Activated CD4-positive, alpha-beta T cell treated with anti-CD3 and anti-CD28 coated beads for 36 hours (primary cell): Measurements from ENCODE around the gene NALCN. TPM values are rescaled to one million over a fixed set of nuclear protein-coding genes. Genes with fewer than 3 reads are reported as not detected.

Experiments
- ATAC-seq: fragments of 200-7000 bp; cut with Tn5 transposase; one replicate; pipeline ENCODE4 v1.10.0; 2021; ENCODE audit warnings: mild to moderate bottlenecking, moderate library complexity
- CTCF ChIA-PET: fragments of 350-600 bp; sonication (Branson Sonifier 250); formaldehyde crosslinking; loops from one replicate; lab custom pipeline; 2021; ENCODE audit warnings: antibody characterized with exemption; lab: Charles Lee
- POLR2A ChIA-PET: fragments of 350-600 bp; sonication (Branson Sonifier 250); formaldehyde crosslinking; loops from one replicate; lab custom pipeline; 2021; ENCODE audit warnings: antibody characterized with exemption, inconsistent platforms; lab: Charles Lee
- DNase-seq: peaks from one replicate; pipeline ENCODE4 v3.0.0-alpha.2; 2020
- H3K27ac Mint-ChIP-seq: one replicate; pipeline ENCODE4 v1.8.0; 2021; ENCODE audit warnings: mixed read lengths
- H3K27me3 Mint-ChIP-seq: one replicate; pipeline ENCODE4 v1.8.0; 2021; ENCODE audit warnings: mixed read lengths
- H3K36me3 Mint-ChIP-seq: one replicate; pipeline ENCODE4 v1.8.0; 2021; ENCODE audit warnings: low read depth, mixed read lengths
- H3K4me1 Mint-ChIP-seq: one replicate; pipeline ENCODE4 v1.8.0; 2021; ENCODE audit warnings: mixed read lengths
- H3K4me3 Mint-ChIP-seq: one replicate; pipeline ENCODE4 v1.8.0; 2021; ENCODE audit warnings: mild to moderate bottlenecking, moderate library complexity, mixed read lengths
- H3K9me3 Mint-ChIP-seq: one replicate; pipeline ENCODE4 v1.8.0; 2021; ENCODE audit warnings: low read depth, mixed read lengths
- intact Hi-C, 2 experiments: fragments of 100-400 bp; cut with DNase I in 1 of 2; cut with micrococcal nuclease in 1 of 2; formaldehyde crosslinking; loops; one replicate each; pipeline versions ENCODE4 v1.14.2 to v1.15.1; 2022 to 2024; cut with DNase I, micrococcal nuclease
- total RNA-seq, 2 experiments: library from RNA; stranded (reverse); gene quantifications; one replicate each; pipeline ENCODE4 v1.2.3, GENCODE V29; 2021

NALCN gene
- total RNA-seq, 2 experiments from 2014 or later = not detected

DNA sequence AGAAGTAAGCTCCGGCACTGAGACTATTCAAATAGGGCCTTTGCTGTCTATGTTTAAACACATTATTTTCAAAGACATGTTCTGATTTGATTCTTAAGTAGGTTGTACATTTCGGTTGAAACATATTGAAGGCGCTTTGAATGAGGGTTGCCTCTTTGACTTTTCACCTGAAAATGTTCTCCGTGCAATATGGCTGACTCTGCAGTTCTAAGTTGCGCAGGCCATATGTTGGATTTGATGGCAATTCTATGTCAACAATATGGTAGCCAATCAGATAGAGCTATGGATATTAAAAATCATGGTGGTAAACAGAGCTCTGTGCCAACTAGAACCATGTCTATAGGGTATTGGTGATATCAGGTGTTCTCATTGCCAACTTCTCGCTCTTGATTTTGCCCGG lies 307.3 kb downstream of the NALCN start:
- intact Hi-C loops = no loop called here
- H3K4me1 Mint-ChIP-seq = no peaks in the 10 kb centered on the region

DNA sequence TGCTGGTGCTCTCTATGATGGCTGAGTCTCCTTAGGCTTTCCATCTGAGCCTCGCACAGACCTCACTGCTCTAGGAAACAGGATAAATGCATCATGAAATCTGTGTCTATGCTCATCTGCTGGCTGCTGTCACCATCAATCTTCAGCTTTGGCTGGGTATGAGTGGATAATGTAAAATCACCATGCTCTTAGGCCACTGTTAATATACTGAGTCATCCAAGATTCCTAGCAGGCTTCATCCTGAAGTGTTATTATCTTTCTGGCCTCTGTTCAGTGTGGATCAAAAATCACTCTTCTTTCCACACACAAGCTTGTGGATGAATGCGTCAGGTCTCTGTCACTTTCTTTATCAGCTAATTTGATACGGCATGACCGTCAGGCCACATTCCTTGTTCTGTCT lies 317.4 kb downstream of the NALCN start:
- Mint-ChIP-seq H3K36me3 (no peaks in the 10 kb centered on the region), H3K9me3 (no peaks in the 10 kb centered on the region), H3K4me3 (no peak overlapping the region), H3K4me1 (no peaks in the 10 kb centered on the region), H3K27ac (no peak overlapping the region), H3K27me3 (peaks cover 18% of the 10 kb centered on the region)
- CTCF ChIA-PET = no interaction called here
- ATAC-seq (no peak), DNase-seq (no peak)
- POLR2A ChIA-PET = no interaction called here
- intact Hi-C loops = no loop called here

More for the DNA sequence above, 307.3 kb downstream of the NALCN start:
- DNase-seq (no peak), ATAC-seq (no peak)
- H3K36me3 Mint-ChIP-seq = no peaks in the 10 kb centered on the region
- POLR2A ChIA-PET = no interaction called here
- peaks cover 12% of the 10 kb centered on the region for H3K27me3 Mint-ChIP-seq
- no peak overlapping the region for H3K27ac Mint-ChIP-seq
- no peaks in the 10 kb centered on the region for H3K9me3 Mint-ChIP-seq
- no peak overlapping the region for H3K4me3 Mint-ChIP-seq
- CTCF ChIA-PET = interaction anchor here (0.6 to 1.0 kb wide), 2 partner anchors 184 to 334 kb away, joined by 3 to 4 read pairs; no protein-coding TSS in a partner anchor

DNA sequence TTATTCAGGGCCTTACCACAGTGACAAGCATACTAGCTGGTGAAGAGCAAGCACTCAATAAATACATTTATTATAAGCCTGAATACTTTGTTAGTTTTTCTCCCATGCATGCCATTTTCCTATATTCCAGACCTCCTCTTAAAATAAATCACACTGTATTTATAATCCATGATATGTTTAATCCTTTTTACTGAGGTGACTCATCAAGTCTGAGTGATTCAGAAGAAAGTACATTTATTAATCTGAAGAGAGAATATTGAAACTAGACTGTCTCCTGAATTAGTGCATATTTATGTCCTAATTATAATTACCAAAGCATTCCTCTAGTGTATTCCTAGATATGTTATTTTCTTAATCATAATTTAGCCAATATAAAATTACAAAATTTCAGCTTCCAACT lies 323.3 kb downstream of the NALCN start:
- Mint-ChIP-seq H3K9me3 (no peaks in the 10 kb centered on the region), H3K27me3 (peaks cover 15% of the 10 kb centered on the region), H3K36me3 (no peaks in the 10 kb centered on the region), H3K27ac (no peak overlapping the region), H3K4me3 (no peak overlapping the region), H3K4me1 (no peaks in the 10 kb centered on the region)
- no peak for DNase-seq
- POLR2A ChIA-PET = no interaction called here
- intact Hi-C loops = no loop called here
- CTCF ChIA-PET = interaction anchor here (0.5 to 0.6 kb wide), 2 partner anchors 21 to 1212 kb away, joined by 3 read pairs; no protein-coding TSS in a partner anchor
- ATAC-seq = no peak

DNA sequence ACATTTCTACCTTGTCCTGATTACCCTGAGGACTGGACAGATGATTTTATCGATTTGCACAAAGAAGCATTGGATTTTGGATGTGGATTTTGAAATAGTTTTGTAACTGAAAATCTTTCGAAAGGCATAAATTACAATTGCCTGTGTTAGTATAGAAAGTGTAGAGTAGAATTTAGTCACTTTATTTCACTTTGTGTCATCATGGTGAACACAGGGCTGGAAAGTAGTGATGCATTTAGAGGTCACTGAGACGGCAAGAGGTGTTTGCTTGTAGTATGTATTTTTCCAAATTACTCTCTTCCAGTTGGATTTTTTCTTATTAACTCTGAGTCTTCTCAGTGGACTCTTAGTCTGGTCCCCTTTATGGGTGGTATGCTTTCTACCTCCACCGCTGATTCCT lies 326.0 kb downstream of the NALCN start:
- H3K27ac Mint-ChIP-seq = no peak overlapping the region
- CTCF ChIA-PET = no interaction called here
- no peaks in the 10 kb centered on the region for H3K36me3 Mint-ChIP-seq
- peaks cover 11% of the 10 kb centered on the region for H3K27me3 Mint-ChIP-seq
- no peak for DNase-seq
- H3K4me3 Mint-ChIP-seq = no peak overlapping the region
- POLR2A ChIA-PET = no interaction called here
- intact Hi-C loops = no loop called here
- no peaks in the 10 kb centered on the region for H3K4me1 Mint-ChIP-seq
- no peak for ATAC-seq
- no peaks in the 10 kb centered on the region for H3K9me3 Mint-ChIP-seq

DNA sequence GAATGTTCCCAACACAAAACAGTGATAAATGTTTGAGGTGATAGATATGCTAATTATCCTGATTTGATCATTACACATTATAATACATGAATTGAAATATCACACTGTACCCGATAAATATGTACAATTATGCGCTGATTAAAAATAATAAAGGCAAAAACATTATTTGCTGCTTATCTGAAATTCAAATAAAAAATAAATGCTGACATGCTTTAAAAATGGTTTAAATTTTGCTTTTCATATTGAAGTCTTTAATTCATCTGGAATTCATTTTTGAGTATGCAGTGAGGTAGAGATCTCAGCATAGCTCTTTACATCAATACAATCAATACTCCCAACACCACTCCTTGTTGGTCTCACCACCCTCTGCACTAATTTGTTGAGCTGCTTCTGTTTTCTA lies 330.8 kb downstream of the NALCN start:
- intact Hi-C loops = no loop called here
- no peak overlapping the region for H3K27ac Mint-ChIP-seq
- H3K4me3 Mint-ChIP-seq = no peak overlapping the region
- no peaks in the 10 kb centered on the region for H3K4me1 Mint-ChIP-seq
- no peaks in the 10 kb centered on the region for H3K36me3 Mint-ChIP-seq
- peaks cover 8% of the 10 kb centered on the region for H3K27me3 Mint-ChIP-seq
- CTCF ChIA-PET = no interaction called here
- no peaks in the 10 kb centered on the region for H3K9me3 Mint-ChIP-seq
- POLR2A ChIA-PET = no interaction called here
- ATAC-seq = no peak
- no peak for DNase-seq

- Mint-ChIP-seq H3K4me1 (no peaks in the 10 kb centered on the region), H3K4me3 (no peak overlapping the region), H3K27ac (no peak overlapping the region), H3K27me3 (peaks cover 4% of the 10 kb centered on the region), H3K9me3 (no peaks in the 10 kb centered on the region), H3K36me3 (no peaks in the 10 kb centered on the region)
- DNase-seq (no peak), ATAC-seq (no peak)
- intact Hi-C loops = no loop called here
- ChIA-PET POLR2A (no interaction called here), CTCF (no interaction called here)
Measured at GRCh38 chr13:101082441-101082840, 333.9 kb downstream of the NALCN start.

DNA sequence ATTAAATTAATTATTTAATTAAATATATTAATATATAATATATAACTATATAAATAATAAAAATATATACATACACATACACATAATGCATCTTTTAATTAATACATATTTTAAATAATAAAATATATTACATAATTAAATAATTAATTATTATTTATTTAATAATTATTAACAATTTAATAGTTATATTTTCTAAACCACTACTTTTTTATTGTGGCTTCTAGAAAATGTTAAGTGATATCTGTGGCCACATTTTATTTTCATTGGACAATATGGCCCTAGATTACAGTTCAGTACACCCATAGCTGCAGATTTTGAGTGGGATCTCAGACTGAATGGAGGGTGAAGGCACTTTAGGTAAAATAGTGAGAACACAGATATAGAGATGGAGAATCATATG lies 335.7 kb downstream of the NALCN start:
- H3K4me3 Mint-ChIP-seq = no peak overlapping the region
- peaks cover 4% of the 10 kb centered on the region for H3K27me3 Mint-ChIP-seq
- H3K9me3 Mint-ChIP-seq = no peaks in the 10 kb centered on the region
- H3K27ac Mint-ChIP-seq = no peak overlapping the region
- ChIA-PET CTCF (no interaction called here), POLR2A (no interaction called here)
- no peaks in the 10 kb centered on the region for H3K36me3 Mint-ChIP-seq
- intact Hi-C loops = no loop called here
- H3K4me1 Mint-ChIP-seq = no peaks in the 10 kb centered on the region
- DNase-seq (no peak), ATAC-seq (no peak)

DNA sequence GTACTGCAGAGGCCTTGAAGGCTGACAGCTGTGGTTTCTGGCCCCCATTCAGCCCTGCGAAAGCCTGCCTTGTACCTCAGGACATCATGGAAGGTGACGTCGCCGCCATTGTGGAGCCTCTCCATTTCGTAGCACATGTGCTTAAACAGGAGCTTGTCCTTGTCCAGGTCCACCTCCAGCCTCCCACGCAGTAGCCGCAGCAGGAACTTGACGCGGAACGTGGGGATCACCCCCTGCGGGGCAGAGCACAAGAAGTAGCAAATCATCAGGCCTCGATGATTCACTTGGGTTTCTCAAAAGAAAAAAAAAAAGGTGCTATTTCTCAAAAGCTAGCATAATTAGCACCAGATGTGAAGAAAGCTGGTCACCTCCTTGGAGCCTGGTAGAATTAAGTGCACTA lies 351.0 kb downstream of the NALCN start:
- DNase-seq (no peak), ATAC-seq (no peak)
- intact Hi-C loops = no loop called here
- ChIA-PET POLR2A (no interaction called here), CTCF (no interaction called here)
- H3K9me3 Mint-ChIP-seq = no peaks in the 10 kb centered on the region
- no peak overlapping the region for H3K27ac Mint-ChIP-seq
- H3K4me3 Mint-ChIP-seq = no peak overlapping the region
- peaks cover 11% of the 10 kb centered on the region for H3K27me3 Mint-ChIP-seq
- H3K36me3 Mint-ChIP-seq = no peaks in the 10 kb centered on the region
- no peaks in the 10 kb centered on the region for H3K4me1 Mint-ChIP-seq

DNA sequence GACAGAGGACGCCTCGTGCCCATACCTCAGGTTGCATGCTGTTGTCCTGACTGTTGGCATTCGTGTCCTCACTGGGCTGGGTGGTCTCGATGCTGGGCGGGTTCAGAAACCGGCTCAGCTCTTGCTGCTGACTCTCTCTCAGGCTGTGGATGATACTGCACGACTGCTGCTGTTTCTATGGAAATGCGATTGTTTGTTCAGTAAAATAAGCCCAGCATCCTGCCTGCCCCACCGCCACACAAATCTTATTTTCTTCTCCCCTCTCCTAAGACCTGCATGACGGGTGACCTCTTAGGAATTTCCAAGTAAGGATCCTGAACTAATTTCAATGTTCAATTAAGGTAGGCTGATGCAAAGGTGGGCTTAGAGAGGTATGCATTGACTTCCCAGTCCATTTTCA lies 356.5 kb downstream of the NALCN start:
- intact Hi-C loops = no loop called here
- H3K9me3 Mint-ChIP-seq = no peaks in the 10 kb centered on the region
- no peak overlapping the region for H3K27ac Mint-ChIP-seq
- H3K27me3 Mint-ChIP-seq = peaks cover 17% of the 10 kb centered on the region
- no peaks in the 10 kb centered on the region for H3K36me3 Mint-ChIP-seq
- H3K4me1 Mint-ChIP-seq = peaks cover 3% of the 10 kb centered on the region
- ATAC-seq (no peak), DNase-seq (no peak)
- H3K4me3 Mint-ChIP-seq = no peak overlapping the region
- POLR2A ChIA-PET = no interaction called here
- CTCF ChIA-PET = interaction anchor here (0.8 kb wide), 1 partner anchor 51 kb away, joined by 4 read pairs; no protein-coding TSS in a partner anchor

DNA sequence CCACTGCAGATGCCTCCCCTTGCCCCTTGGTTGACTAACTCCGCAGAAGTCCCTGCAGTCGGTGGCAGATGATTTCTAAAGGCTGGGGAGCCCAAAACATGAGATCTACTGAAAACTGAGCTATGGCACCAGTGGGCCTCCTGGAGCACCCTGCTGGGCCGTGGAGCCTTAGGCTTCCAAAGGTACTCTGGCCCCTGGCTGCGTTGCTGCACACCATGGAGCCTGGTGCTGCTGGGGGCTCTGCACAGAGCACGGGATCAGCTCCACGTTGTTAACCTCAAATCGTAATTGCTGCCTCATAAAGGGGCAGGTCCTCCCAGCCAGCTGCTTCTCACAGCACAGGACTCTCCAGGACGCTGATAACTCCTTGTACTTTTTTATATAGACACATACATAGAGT lies 357.5 kb downstream of the NALCN start:
- H3K27me3 Mint-ChIP-seq = peaks cover 13% of the 10 kb centered on the region
- intact Hi-C loops = no loop called here

DNA sequence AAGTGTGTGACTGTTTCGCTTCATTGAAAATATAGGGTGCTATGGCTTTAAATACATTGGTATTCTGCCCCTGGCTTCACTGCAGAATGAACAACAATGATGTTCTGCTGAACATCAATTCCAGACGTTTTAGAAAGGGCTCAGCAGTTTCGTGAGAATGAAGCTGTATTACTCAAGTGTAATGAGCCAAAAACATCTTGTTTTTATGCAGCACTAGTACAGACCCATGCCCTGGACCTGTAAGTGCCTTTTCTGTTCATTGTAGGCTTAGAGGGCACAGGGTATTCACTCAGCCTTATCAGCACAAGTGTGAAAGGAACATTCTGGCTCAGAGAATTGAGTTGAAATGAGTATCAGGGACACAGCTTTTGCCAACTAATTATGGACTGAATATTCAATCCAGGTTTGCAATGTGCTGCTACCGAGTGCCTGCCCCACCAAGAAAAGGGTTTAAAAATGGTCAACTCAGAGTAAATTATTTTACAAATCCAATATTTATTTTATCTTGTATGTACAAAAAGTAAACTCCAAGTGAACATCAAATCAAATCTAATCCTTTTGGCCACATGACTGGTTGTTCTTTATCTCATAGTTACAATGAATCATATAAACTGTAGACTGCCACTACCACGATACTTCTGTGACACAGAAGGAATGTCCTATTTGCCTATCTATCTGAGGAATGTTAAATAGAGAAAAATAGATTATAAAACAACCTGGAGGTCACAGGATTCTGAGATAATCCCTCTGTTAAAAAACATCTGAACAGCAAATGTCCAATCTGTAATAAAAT lies 362.8 kb downstream of the NALCN start:
- intact Hi-C loops = no loop called here
- no peak overlapping the region for H3K4me3 Mint-ChIP-seq

More for the DNA sequence above, 357.5 kb downstream of the NALCN start:
- ChIA-PET CTCF (interaction anchor here (0.8 kb wide), 1 partner anchor 50 kb away, joined by 4 read pairs; no protein-coding TSS in a partner anchor), POLR2A (no interaction called here)
- no peaks in the 10 kb centered on the region for H3K36me3 Mint-ChIP-seq
- H3K4me3 Mint-ChIP-seq = no peak overlapping the region
- peaks cover 3% of the 10 kb centered on the region for H3K4me1 Mint-ChIP-seq
- H3K27ac Mint-ChIP-seq = no peak overlapping the region
- ATAC-seq (no peak), DNase-seq (no peak)
- H3K9me3 Mint-ChIP-seq = no peaks in the 10 kb centered on the region

DNA sequence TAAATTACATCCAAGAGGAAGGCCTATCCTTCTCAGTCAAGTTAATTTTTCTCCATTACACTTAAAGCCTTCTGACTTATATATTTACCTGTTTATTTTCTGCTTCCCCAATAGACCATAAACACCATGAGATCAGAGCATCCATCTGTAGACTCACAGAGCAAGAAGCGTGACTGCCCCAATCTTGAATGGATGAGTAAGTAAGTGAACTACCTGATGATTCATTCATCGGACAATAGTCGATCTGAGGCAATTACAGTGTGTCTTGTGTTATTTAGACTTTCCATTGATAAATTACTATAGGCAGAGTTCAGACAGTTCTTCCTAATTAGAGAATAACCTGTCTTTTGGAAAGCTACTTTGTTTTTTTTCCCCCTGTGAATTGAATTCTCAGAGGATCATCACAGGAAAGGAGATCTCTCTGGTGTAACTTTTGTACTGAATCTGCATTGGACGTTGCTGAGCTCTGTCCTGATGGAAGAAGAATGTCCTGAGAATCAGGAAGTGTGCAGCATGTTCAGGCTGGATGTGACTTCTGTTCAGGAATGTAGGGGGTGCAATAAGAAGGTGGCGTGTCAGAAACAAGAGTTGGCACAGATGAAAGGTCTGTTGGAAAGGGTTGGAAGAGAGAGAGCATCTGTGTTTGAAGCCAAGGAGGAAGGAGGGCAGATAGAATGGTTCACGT lies 367.0 kb downstream of the NALCN start:
- CTCF ChIA-PET = no interaction called here

More for the DNA sequence above, 362.8 kb downstream of the NALCN start:
- Mint-ChIP-seq H3K4me1 (peaks cover under 1% of the 10 kb centered on the region), H3K27me3 (peaks cover 6% of the 10 kb centered on the region), H3K27ac (no peak overlapping the region), H3K9me3 (no peaks in the 10 kb centered on the region), H3K36me3 (no peaks in the 10 kb centered on the region)
- DNase-seq (no peak), ATAC-seq (no peak)
- ChIA-PET CTCF (interaction anchor here (0.7 kb wide), 1 partner anchor 46 kb away, joined by 3 read pairs; no protein-coding TSS in a partner anchor), POLR2A (no interaction called here)

More for the DNA sequence above, 367.0 kb downstream of the NALCN start:
- no peak overlapping the region for H3K27ac Mint-ChIP-seq
- no peak overlapping the region for H3K4me3 Mint-ChIP-seq
- DNase-seq (no peak), ATAC-seq (no peak)
- POLR2A ChIA-PET = no interaction called here
- H3K4me1 Mint-ChIP-seq = no peaks in the 10 kb centered on the region
- H3K36me3 Mint-ChIP-seq = no peaks in the 10 kb centered on the region
- H3K9me3 Mint-ChIP-seq = peaks cover 9% of the 10 kb centered on the region
- peaks cover 4% of the 10 kb centered on the region for H3K27me3 Mint-ChIP-seq
- intact Hi-C loops = no loop called here
